HepG2 (cell line): ENCODE measurements around the gene USP7. TPM values are rescaled to one million over a fixed set of nuclear protein-coding genes. Genes with fewer than 3 reads are reported as not detected.
A peak's percentile ranks its signal among the peaks of the same experiment; 100 is the strongest.

Experiments
- AHR ChIP-seq: IDR thresholded peaks from 2 replicates; pipeline ENCODE4 v1.6.1; 2018; ENCODE audit warnings: missing genetic modification reagents, missing compliant biosample characterization
- BHLHE40 ChIP-seq: IDR thresholded peaks from 2 replicates; pipeline ENCODE4 v1.6.1; 2011; ENCODE audit warnings: low read length, improper control_type of control experiment
- CERS6 ChIP-seq: sonication (generic); formaldehyde crosslinking; IDR thresholded peaks from 2 replicates; pipeline ENCODE4 v1.5.0; 2020; ENCODE audit warnings: missing genetic modification reagents
- CREB3 ChIP-seq: sonication (generic); formaldehyde crosslinking; IDR thresholded peaks from 2 replicates; pipeline ENCODE4 v1.5.0; 2020; ENCODE audit warnings: missing genetic modification reagents
- CREM ChIP-seq, 2 experiments: sonication (generic) in 1 of 2; formaldehyde crosslinking in 1 of 2; IDR thresholded peaks; 2 replicates each; pipeline versions ENCODE4 v1.4.0 to v1.6.1; 2016 to 2020; ENCODE audit warnings: antibody characterized with exemption in 1 of 2, mild to moderate bottlenecking in 1 of 2, missing genetic modification reagents in 1 of 2
- GTF3A ChIP-seq: sonication (generic); formaldehyde crosslinking; conservative IDR thresholded peaks from 2 replicates; pipeline ENCODE4 v1.4.0; 2020; ENCODE audit warnings: mild to moderate bottlenecking, missing genetic modification reagents
- HMG20A ChIP-seq: IDR thresholded peaks from 2 replicates; pipeline ENCODE4 v1.6.1; 2016; ENCODE audit warnings: borderline replicate concordance
- IRF1 ChIP-seq: sonication (generic); formaldehyde crosslinking; IDR thresholded peaks from 2 replicates; pipeline ENCODE4 v1.4.0; 2020; ENCODE audit warnings: low read depth, mild to moderate bottlenecking, missing genetic modification reagents
- JDP2 ChIP-seq: sonication (generic); formaldehyde crosslinking; IDR thresholded peaks from 2 replicates; pipeline ENCODE4 v1.8.1; 2022; ENCODE audit warnings: missing genetic modification reagents, borderline replicate concordance
- NR1H2 ChIP-seq: sonication (generic); formaldehyde crosslinking; IDR thresholded peaks from 2 replicates; pipeline ENCODE4 v1.8.1; 2022; ENCODE audit warnings: low read depth, missing genetic modification reagents, borderline replicate concordance
- NR2C2 ChIP-seq: sonication (generic); formaldehyde crosslinking; IDR thresholded peaks from 2 replicates; pipeline ENCODE4 v1.4.0; 2020; ENCODE audit warnings: missing genetic modification reagents, mild to moderate bottlenecking, moderate library complexity, borderline replicate concordance
- POGZ ChIP-seq: sonication (generic); formaldehyde crosslinking; IDR thresholded peaks from 2 replicates; pipeline ENCODE4 v1.4.0; 2020; ENCODE audit warnings: mild to moderate bottlenecking, missing genetic modification reagents
- POLR2AphosphoS2 ChIP-seq: IDR thresholded peaks from 2 replicates; pipeline ENCODE4 v1.6.1; 2011; ENCODE audit warnings: low read depth, low read length, improper control_type of control experiment
- RNF2 ChIP-seq: fragments of 450-650 bp; conservative IDR thresholded peaks from 2 replicates; pipeline ENCODE4 v1.6.1; 2016; ENCODE audit warnings: low read depth
- TAF1 ChIP-seq: sonication (generic); formaldehyde crosslinking; IDR thresholded peaks from 2 replicates; pipeline ENCODE4 v1.4.0; 2020; ENCODE audit warnings: missing genetic modification reagents
- ZBTB20 ChIP-seq: sonication (generic); formaldehyde crosslinking; IDR thresholded peaks from 2 replicates; pipeline ENCODE4 v1.8.1; 2023; ENCODE audit warnings: missing genetic modification reagents, low read depth, mild to moderate bottlenecking, borderline replicate concordance
- ZBTB26 ChIP-seq: IDR thresholded peaks from 2 replicates; pipeline ENCODE4 v1.6.1; 2016; ENCODE audit warnings: missing compliant biosample characterization, missing genetic modification reagents, borderline replicate concordance
- ZBTB43 ChIP-seq: sonication (generic); formaldehyde crosslinking; conservative IDR thresholded peaks from 2 replicates; pipeline ENCODE4 v1.4.0; 2020; ENCODE audit warnings: missing genetic modification reagents
- ZFP36 ChIP-seq: fragments of 150-350 bp; IDR thresholded peaks from 2 replicates; pipeline ENCODE4 v1.6.1; 2018; ENCODE audit warnings: borderline replicate concordance, low read length, low read depth; ENCODE audit not compliant: partially characterized antibody
- ZNF256 ChIP-seq: sonication (generic); formaldehyde crosslinking; conservative IDR thresholded peaks from 2 replicates; pipeline ENCODE4 v1.4.0; 2020; ENCODE audit warnings: missing genetic modification reagents
- ZNF326 ChIP-seq: sonication (generic); formaldehyde crosslinking; IDR thresholded peaks from 2 replicates; pipeline ENCODE4 v1.4.0; 2020; ENCODE audit warnings: missing genetic modification reagents, borderline replicate concordance
- ZNF367 ChIP-seq: sonication (generic); formaldehyde crosslinking; IDR thresholded peaks from 2 replicates; pipeline ENCODE4 v1.4.0; 2020; ENCODE audit warnings: missing genetic modification reagents, borderline replicate concordance
- ZNF740 ChIP-seq: sonication (generic); formaldehyde crosslinking; IDR thresholded peaks from 2 replicates; pipeline ENCODE4 v1.4.0; 2020; ENCODE audit warnings: missing genetic modification reagents
- ZNF768 ChIP-seq: sonication (generic); formaldehyde crosslinking; IDR thresholded peaks from 2 replicates; pipeline ENCODE4 v1.4.0; 2020; ENCODE audit warnings: missing genetic modification reagents
- polyA plus RNA-seq, 8 experiments: library from polyadenylated mRNA; depleted of rRNA in 3 of 8; stranded (reverse) in 7 of 8; unstranded in 1 of 8; fragments of >200 nt; fragmentation: Illumina TruSeq in 4 of 8; extraction: Trizol in 4 of 8; gene quantifications; 2 replicates each; pipeline versions ENCODE4 v1.2.1 to v1.2.3, GENCODE V29; 2011 to 2016; ENCODE audit warnings: low read depth in 4 of 8, missing spikeins in 1 of 8, mixed read lengths in 1 of 8; ENCODE audit not compliant: insufficient read depth in 1 of 8
- total RNA-seq, 5 experiments: library from RNA; depleted of rRNA; stranded (reverse); fragments of >200 nt; fragmentation: Illumina TruSeq; extraction: Trizol; gene quantifications; 2 replicates each; pipeline ENCODE4 v1.2.3, GENCODE V29; 2016; ENCODE audit warnings: low read depth in 1 of 5

Gene USP7
- total and polyA plus RNA-seq, 2 of the 13 experiments (the other 11 are each of a cell fraction or from before 2014, with no cell fraction given), result 52.5 to 173 TPM

- no peak; the same call in 1 of the 2 replicates for TF ChIP-seq ZNF740 (CRISPR knock-in tag)
- no peak for TF ChIP-seq ZNF326 (CRISPR knock-in tag)
- TF ChIP-seq ZBTB26, result peak; percentile 89
- TF ChIP-seq RNF2, result no peak
- no peak for TF ChIP-seq IRF1
- TF ChIP-seq POLR2AphosphoS2, result no peak
- TF ChIP-seq ZNF256 (CRISPR knock-in tag), result no peak
- TF ChIP-seq NR1H2 (CRISPR knock-in tag), result no peak
- TF ChIP-seq ZNF768 (CRISPR knock-in tag), result no peak
- no peak for TF ChIP-seq JDP2 (CRISPR knock-in tag)
- TF ChIP-seq ZNF367 (CRISPR knock-in tag), result no peak
- peak; percentile 56; the same call in 1 of the 2 replicates for TF ChIP-seq AHR
- 0 out of 2 replicates have a peak, but pooled peaks have one; percentile 43 for TF ChIP-seq ZBTB43 (CRISPR knock-in tag)
- no peak for TF ChIP-seq CERS6
- no peak for TF ChIP-seq HMG20A (CRISPR knock-in tag)
- no peak for TF ChIP-seq NR2C2 (CRISPR knock-in tag)
- TF ChIP-seq ZFP36, result no peak
- no peak for TF ChIP-seq BHLHE40
- 0 out of 2 replicates have a peak, but pooled peaks have one; percentile 25 for TF ChIP-seq TAF1 (CRISPR knock-in tag)
- TF ChIP-seq ZBTB20 (CRISPR knock-in tag), result peak; percentile 62; the same call in 1 of the 2 replicates
- TF ChIP-seq CREM (IDR thresholded peaks at IDR 0.05), result no peak
- TF ChIP-seq CREM (CRISPR knock-in tag; IDR thresholded peaks at IDR 0.05), result no peak
- no peak for TF ChIP-seq CREB3
- TF ChIP-seq GTF3A (CRISPR knock-in tag), result no peak
- no peak for TF ChIP-seq POGZ (CRISPR knock-in tag)
Measured at GRCh38 chr16:8931859-8932258, 31.8 kb downstream of the USP7 start (continued).
